Right atrium auricular region (tissue), 2 donors: ENCODE data around the gene GNA14. TPM values are rescaled to one million over a fixed set of nuclear protein-coding genes. Genes with fewer than 3 reads are reported as not detected.

Experiments used
- DNase-seq: peaks from one replicate; pipeline ENCODE4 v3.0.0-alpha.2; 2019; ENCODE audit warnings: low spot score
- H3K27ac ChIP-seq, 2 donors: fragments of 200-600 bp; sonication (generic); 1 replicate in 1 of 2; 2 replicates in 1 of 2; pipeline ENCODE4 v1.5.1; 2016 to 2019
- H3K27me3 ChIP-seq, 2 donors: fragments of 200-600 bp; sonication (generic); one replicate each; pipeline versions ENCODE4 v1.5.1 to v1.6.0; 2017 to 2019
- H3K36me3 ChIP-seq: fragments of 200-600 bp; sonication (generic); one replicate; pipeline ENCODE4 v1.5.1; 2016
- H3K4me1 ChIP-seq, 2 donors: fragments of 200-600 bp; sonication (generic); one replicate each; pipeline versions ENCODE4 v1.5.1 to v1.6.0; 2017 to 2019
- H3K4me3 ChIP-seq, 2 donors: fragments of 200-600 bp; sonication (generic); 1 replicate in 1 of 2; 2 replicates in 1 of 2; pipeline ENCODE4 v1.5.1; 2017 to 2019; ENCODE audit warnings: mild to moderate bottlenecking in 1 of 2, moderate library complexity in 1 of 2
- H3K9me3 ChIP-seq, 2 donors: fragments of 200-600 bp; sonication (generic); one replicate each; pipeline ENCODE4 v1.5.1; 2019
- CTCF ChIP-seq, 2 donors: fragments of 200-600 bp; sonication (generic); IDR thresholded peaks; one replicate each; pipeline ENCODE4 v1.5.1; 2019; ENCODE audit warnings: antibody characterized with exemption in 2 of 2
- total RNA-seq, 2 donors: library from RNA; depleted of rRNA; stranded (reverse); fragments of >200 nt; gene quantifications; one replicate each; pipeline ENCODE4 v1.1.0, GENCODE V29; 2016

Gene GNA14
- total RNA-seq, 2 donors from 2014 or later, result 2.2 to 4.3 TPM

GRCh38 chr9:77547106-77547730, 100.9 kb downstream of the GNA14 start:
- Histone ChIP-seq H3K4me1 (no peaks in the 10 kb centered on the region), H3K36me3 (no peaks in the 10 kb centered on the region), H3K27ac (no peak overlapping the region), H3K27me3 (no peaks in the 10 kb centered on the region), H3K4me3 (no peak overlapping the region), H3K9me3 (peaks cover 0 to 2% of the 10 kb centered on the region in 2 donors)
- DNase-seq, result no peak
- no peak for TF ChIP-seq CTCF (IDR thresholded peaks at IDR 0.05)

- no peaks in the 10 kb centered on the region for H3K36me3 ChIP-seq
- H3K27me3 ChIP-seq, result no peaks in the 10 kb centered on the region
- H3K9me3 ChIP-seq, result peaks cover 0 to 10% of the 10 kb centered on the region in 2 donors
- H3K27ac ChIP-seq, result no peak overlapping the region
- no peaks in the 10 kb centered on the region for H3K4me1 ChIP-seq
- DNase-seq, result no peak
- no peak overlapping the region for H3K4me3 ChIP-seq
- no peak for TF ChIP-seq CTCF (IDR thresholded peaks at IDR 0.05)
Measured at GRCh38 chr9:77546376-77546950, 101.7 kb downstream of the GNA14 start.

- Histone ChIP-seq H3K4me1 (no peaks in the 10 kb centered on the region), H3K9me3 (peaks cover 0 to 22% of the 10 kb centered on the region in 2 donors), H3K4me3 (no peak overlapping the region), H3K36me3 (no peaks in the 10 kb centered on the region), H3K27ac (no peak overlapping the region), H3K27me3 (no peaks in the 10 kb centered on the region)
- DNase-seq, result no peak
- TF ChIP-seq CTCF (IDR thresholded peaks at IDR 0.05), result no peak
Measured at GRCh38 chr9:77544546-77544945, 103.6 kb downstream of the GNA14 start.

- no peak overlapping the region for H3K4me3 ChIP-seq
- no peaks in the 10 kb centered on the region for H3K4me1 ChIP-seq
- no peak overlapping the region for H3K27ac ChIP-seq
- H3K36me3 ChIP-seq, result no peaks in the 10 kb centered on the region
- no peaks in the 10 kb centered on the region for H3K27me3 ChIP-seq
- no peak for DNase-seq
- TF ChIP-seq CTCF (IDR thresholded peaks at IDR 0.05), result no peak
- H3K9me3 ChIP-seq, result peaks cover 0 to 22% of the 10 kb centered on the region in 2 donors
Measured at GRCh38 chr9:77543131-77543822, 104.8 kb downstream of the GNA14 start.

- Histone ChIP-seq H3K27ac (no peak overlapping the region), H3K9me3 (peaks cover 0 to 22% of the 10 kb centered on the region in 2 donors), H3K4me3 (no peak overlapping the region), H3K36me3 (no peaks in the 10 kb centered on the region), H3K27me3 (no peaks in the 10 kb centered on the region), H3K4me1 (no peaks in the 10 kb centered on the region)
- DNase-seq, result no peak
- no peak for TF ChIP-seq CTCF (IDR thresholded peaks at IDR 0.05)
Measured at GRCh38 chr9:77541600-77541999, 106.5 kb downstream of the GNA14 start.
